EL (cell line): ENCODE data around the gene LIN7B.

Source experiments
- DNase-seq: peaks from one replicate; pipeline ENCODE4 v3.0.0-alpha.2; 2016

Gene LIN7B

GRCh38 chr19:49094505-49095482, 19.4 kb upstream of the LIN7B start:
- no peak for DNase-seq

GRCh38 chr19:49097453-49098288, 16.5 kb upstream of the LIN7B start:
- peak; percentile 82 for DNase-seq

GRCh38 chr19:49098795-49099194, 15.4 kb upstream of the LIN7B start:
- no peak for DNase-seq

GRCh38 chr19:49101160-49101559, 13.0 kb upstream of the LIN7B start:
- DNase-seq = no peak

- DNase-seq = no peak
These were observed 11.9 kb upstream of the LIN7B start for GRCh38 chr19:49102303-49102702.

GRCh38 chr19:49103331-49104085, 10.7 kb upstream of the LIN7B start:
- DNase-seq = no peak

- no peak for DNase-seq
These were observed 9.8 kb upstream of the LIN7B start for GRCh38 chr19:49104229-49104864.

- peak; percentile 55 for DNase-seq
These were observed 7.5 kb upstream of the LIN7B start for GRCh38 chr19:49106648-49107135.

- no peak for DNase-seq
These were observed 6.3 kb upstream of the LIN7B start for GRCh38 chr19:49107625-49108459.

- no peak for DNase-seq
These were observed 5.1 kb upstream of the LIN7B start for GRCh38 chr19:49109051-49109450.

GRCh38 chr19:49109569-49110233, 4.5 kb upstream of the LIN7B start:
- no peak for DNase-seq

GRCh38 chr19:49110567-49110966, 3.6 kb upstream of the LIN7B start:
- DNase-seq = no peak

- no peak for DNase-seq
These were observed 2.8 kb upstream of the LIN7B start for GRCh38 chr19:49111218-49111998.

GRCh38 chr19:49114630-49115363, 627 bp downstream of the LIN7B start:
- peak; percentile 64 for DNase-seq

- no peak for DNase-seq
These were observed 2.4 kb downstream of the LIN7B start for GRCh38 chr19:49116544-49116943.

GRCh38 chr19:49117677-49118564, 3.8 kb downstream of the LIN7B start:
- no peak for DNase-seq

- peak; percentile 93 for DNase-seq
These were observed 4.6 kb downstream of the LIN7B start, which contains the start of gene C19orf73 for GRCh38 chr19:49118565-49119410. Gene C19orf73, minus strand, starts transcription at chr19:49119143. Its CDS starts 121 bp downstream, at chr19:49119022.
